ENCODE data around the gene AQP12B. TPM values are rescaled to one million over a fixed set of nuclear protein-coding genes. Genes with fewer than 3 reads are reported as not detected.

Gene AQP12B
- total RNA-seq, 1 donor from 2014 or later: not detected

DNA sequence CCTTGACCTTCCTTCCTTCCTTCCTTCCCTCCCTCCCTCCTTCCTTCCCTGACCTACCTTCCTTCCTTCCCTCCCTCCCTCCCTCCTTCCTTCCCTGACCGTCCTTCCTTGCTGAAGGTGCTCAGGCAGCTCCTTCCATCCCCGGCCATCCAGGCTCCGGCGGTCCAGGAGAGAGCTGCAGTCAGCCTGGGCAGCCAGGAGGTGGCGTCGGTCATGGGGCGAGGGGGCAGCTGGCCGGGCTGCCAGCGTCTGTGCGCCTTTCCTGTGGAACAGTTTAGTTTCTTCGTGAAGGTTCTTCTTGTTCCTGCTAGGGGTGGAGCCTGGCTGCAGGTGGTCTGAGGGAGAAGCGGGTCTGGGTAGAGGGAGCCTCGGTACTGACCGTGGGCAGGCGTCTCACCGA lies 41.7 kb downstream of the AQP12B start:
- Histone ChIP-seq H3K36me3 (no peaks in the 10 kb centered on the region), H3K4me1 (no peaks in the 10 kb centered on the region), H3K27ac (replicated peaks) (no peak overlapping the region), H3K9me3 (replicated peaks) (no peaks in the 10 kb centered on the region), H3K27me3 (ENCODE audit: low read depth) (peaks cover 43% of the 10 kb centered on the region), H3K4me3 (no peak overlapping the region)
- intact Hi-C loops (cut with micrococcal nuclease): no loop called here
- TF ChIP-seq, protein P1, sequence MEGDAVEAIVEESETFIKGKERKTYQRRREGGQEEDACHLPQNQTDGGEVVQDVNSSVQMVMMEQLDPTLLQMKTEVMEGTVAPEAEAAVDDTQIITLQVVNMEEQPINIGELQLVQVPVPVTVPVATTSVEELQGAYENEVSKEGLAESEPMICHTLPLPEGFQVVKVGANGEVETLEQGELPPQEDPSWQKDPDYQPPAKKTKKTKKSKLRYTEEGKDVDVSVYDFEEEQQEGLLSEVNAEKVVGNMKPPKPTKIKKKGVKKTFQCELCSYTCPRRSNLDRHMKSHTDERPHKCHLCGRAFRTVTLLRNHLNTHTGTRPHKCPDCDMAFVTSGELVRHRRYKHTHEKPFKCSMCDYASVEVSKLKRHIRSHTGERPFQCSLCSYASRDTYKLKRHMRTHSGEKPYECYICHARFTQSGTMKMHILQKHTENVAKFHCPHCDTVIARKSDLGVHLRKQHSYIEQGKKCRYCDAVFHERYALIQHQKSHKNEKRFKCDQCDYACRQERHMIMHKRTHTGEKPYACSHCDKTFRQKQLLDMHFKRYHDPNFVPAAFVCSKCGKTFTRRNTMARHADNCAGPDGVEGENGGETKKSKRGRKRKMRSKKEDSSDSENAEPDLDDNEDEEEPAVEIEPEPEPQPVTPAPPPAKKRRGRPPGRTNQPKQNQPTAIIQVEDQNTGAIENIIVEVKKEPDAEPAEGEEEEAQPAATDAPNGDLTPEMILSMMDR (IDR thresholded peaks at IDR 0.05; ENCODE audit: borderline replicate concordance): peak; percentile 50
- DNase-seq: peak; percentile 13

- Histone ChIP-seq H3K9me3 (replicated peaks) (no peaks in the 10 kb centered on the region), H3K4me3 (no peak overlapping the region), H3K4me1 (no peaks in the 10 kb centered on the region), H3K27me3 (ENCODE audit: low read depth) (peaks cover 29% of the 10 kb centered on the region), H3K36me3 (no peaks in the 10 kb centered on the region), H3K27ac (replicated peaks) (no peak overlapping the region)
- intact Hi-C loops (cut with micrococcal nuclease): no loop called here
- TF ChIP-seq, protein P1 (IDR thresholded peaks at IDR 0.05; ENCODE audit: borderline replicate concordance): no peak
- DNase-seq: peak; percentile 2
These were observed 43.1 kb downstream of the AQP12B start for GRCh38 chr2:240639566-240639965.

DNA sequence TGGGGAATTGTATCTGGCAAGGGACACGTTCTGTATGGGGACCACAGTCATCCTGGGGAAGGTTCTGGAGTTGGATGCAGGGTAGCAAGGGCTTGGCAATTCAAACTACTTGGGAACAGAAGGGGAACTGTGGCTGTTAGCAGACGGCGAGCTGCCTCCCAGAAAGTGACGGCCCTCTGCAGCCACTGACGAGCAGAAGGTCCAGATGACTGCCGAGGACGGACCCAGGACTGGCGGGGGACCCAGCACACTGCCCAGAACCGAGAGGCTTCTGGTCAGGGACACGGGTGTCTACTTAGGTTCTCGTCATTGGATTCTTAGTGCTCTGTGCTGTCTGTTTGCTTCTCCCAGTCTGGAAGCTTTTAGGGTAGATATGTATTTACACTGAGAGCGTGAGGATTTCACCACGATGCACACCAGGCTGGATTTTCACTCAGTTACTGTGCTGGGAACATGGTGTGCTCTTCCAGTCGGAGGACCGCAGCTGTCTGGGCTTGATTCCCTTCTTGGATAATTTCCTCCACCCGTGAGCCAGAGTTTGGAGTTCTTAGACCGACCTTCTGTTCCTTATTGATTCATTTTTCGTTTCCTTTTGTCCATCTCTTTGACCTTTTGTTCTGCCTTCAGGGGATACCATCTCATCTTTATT lies 44.0 kb downstream of the AQP12B start:
- Histone ChIP-seq H3K36me3 (no peaks in the 10 kb centered on the region), H3K4me3 (no peak overlapping the region), H3K27ac (replicated peaks) (peak overlapping the region; percentile 52), H3K9me3 (replicated peaks) (peaks cover 9% of the 10 kb centered on the region), H3K4me1 (no peaks in the 10 kb centered on the region), H3K27me3 (ENCODE audit: low read depth) (peaks cover 22% of the 10 kb centered on the region)
- peak; percentile 13 for DNase-seq
- TF ChIP-seq, protein P1 (IDR thresholded peaks at IDR 0.05; ENCODE audit: borderline replicate concordance): no peak
- intact Hi-C loops (cut with micrococcal nuclease): no loop called here

DNA sequence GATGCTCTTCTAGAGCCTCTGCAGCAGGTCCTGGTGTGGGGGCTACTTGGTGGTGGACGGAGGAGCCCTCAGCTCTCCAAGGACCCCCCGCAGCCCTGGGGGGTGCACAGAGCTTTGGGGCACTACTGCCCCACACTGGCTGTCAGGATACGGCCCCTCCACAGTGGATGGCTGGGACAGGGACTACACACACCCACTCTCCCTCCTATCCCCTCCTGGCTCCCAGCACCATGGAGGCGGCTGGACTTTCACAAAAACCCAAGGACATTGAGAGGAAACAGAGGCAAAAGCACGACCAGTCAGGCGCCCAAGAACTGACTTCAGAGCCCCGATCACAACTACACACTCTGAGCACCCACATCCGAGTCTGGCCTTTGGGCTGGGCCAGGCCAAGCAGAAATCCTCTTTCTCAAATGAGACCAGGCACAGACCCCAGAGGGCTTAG lies 44.8 kb downstream of the AQP12B start:
- TF ChIP-seq, protein P1 (IDR thresholded peaks at IDR 0.05; ENCODE audit: borderline replicate concordance): no peak
- intact Hi-C loops (cut with micrococcal nuclease): no loop called here
- peaks cover 15% of the 10 kb centered on the region for H3K27me3 ChIP-seq (ENCODE audit: low read depth)
- H3K4me3 ChIP-seq: no peak overlapping the region
- H3K36me3 ChIP-seq: no peaks in the 10 kb centered on the region
- peaks cover 14% of the 10 kb centered on the region for H3K9me3 ChIP-seq (replicated peaks)
- H3K4me1 ChIP-seq: no peaks in the 10 kb centered on the region
- no peak overlapping the region for H3K27ac ChIP-seq (replicated peaks)
- peak; percentile 8 for DNase-seq

GRCh38 chr2:240637116-240637900 lies 45.4 kb downstream of the AQP12B start:
- TF ChIP-seq, protein P1 (IDR thresholded peaks at IDR 0.05; ENCODE audit: borderline replicate concordance): no peak
- Histone ChIP-seq H3K36me3 (no peaks in the 10 kb centered on the region), H3K27ac (replicated peaks) (no peak overlapping the region), H3K9me3 (replicated peaks) (peaks cover 14% of the 10 kb centered on the region), H3K27me3 (ENCODE audit: low read depth) (peaks cover 9% of the 10 kb centered on the region), H3K4me3 (no peak overlapping the region), H3K4me1 (no peaks in the 10 kb centered on the region)
- peak; percentile 3 for DNase-seq
- intact Hi-C loops (cut with micrococcal nuclease): no loop called here

Measured in left ventricle myocardium inferior (tissue), 1 donor.